CD4-positive, alpha-beta T cell (primary cell): ENCODE results near the gene IRAK2. TPM values are rescaled to one million over a fixed set of nuclear protein-coding genes. Genes with fewer than 3 reads are reported as not detected.
A peak's percentile ranks its signal among the peaks of the same experiment; 100 is the strongest.

ENCODE experiments used
- ATAC-seq: fragments of 200-7000 bp; cut with Tn5 transposase; one replicate; pipeline ENCODE4 v1.10.0; 2022; ENCODE audit warnings: mild to moderate bottlenecking; ENCODE audit not compliant: poor library complexity
- CTCF ChIA-PET: fragments of 350-600 bp; sonication (Branson Sonifier 250); formaldehyde crosslinking; loops from one replicate; lab custom pipeline; 2021; ENCODE audit warnings: antibody characterized with exemption, inconsistent platforms; lab: Charles Lee
- POLR2A ChIA-PET: fragments of 350-600 bp; sonication (Branson Sonifier 250); formaldehyde crosslinking; loops from one replicate; lab custom pipeline; 2021; ENCODE audit warnings: antibody characterized with exemption, inconsistent platforms; lab: Charles Lee
- DNase-seq, 14 experiments: peaks; one replicate each; pipeline ENCODE4 v3.0.0-alpha.2; 2013 to 2020; ENCODE audit warnings: mixed read lengths in 2 of 14
- H3K27ac ChIP-seq, 2 donors: one replicate each; pipeline versions ENCODE4 v1.5.1 to v1.7.0; 2013; ENCODE audit warnings: low read length in 2 of 2, low read depth in 1 of 2, mild to moderate bottlenecking in 1 of 2
- H3K27me3 ChIP-seq, 2 experiments: 1 replicate in 1 of 2; 2 replicates in 1 of 2; pipeline versions ENCODE4 v1.6.1 to v1.7.0; 2013; ENCODE audit warnings: low read length in 2 of 2, control low read depth in 1 of 2, mild to moderate bottlenecking in 1 of 2, moderate library complexity in 1 of 2; ENCODE audit not compliant: insufficient read depth in 2 of 2, control insufficient read depth in 1 of 2
- H3K36me3 ChIP-seq: one replicate; pipeline ENCODE4 v1.6.1; 2013; ENCODE audit warnings: low read length, control low read depth; ENCODE audit not compliant: insufficient read depth
- H3K4me1 ChIP-seq: one replicate; pipeline ENCODE4 v1.6.1; 2013; ENCODE audit warnings: low read length, control low read depth; ENCODE audit not compliant: insufficient read depth
- H3K4me3 ChIP-seq: one replicate; pipeline ENCODE4 v1.5.1; 2013; ENCODE audit warnings: mild to moderate bottlenecking, low read length, moderate library complexity
- H3K9me3 ChIP-seq, 2 experiments: 1 replicate in 1 of 2; 2 replicates in 1 of 2; pipeline versions ENCODE4 v1.6.1 to v1.7.0; 2013; ENCODE audit warnings: low read length in 2 of 2, mild to moderate bottlenecking in 2 of 2, control low read depth in 1 of 2, moderate library complexity in 1 of 2; ENCODE audit not compliant: control insufficient read depth in 1 of 2, insufficient read depth in 1 of 2
- H3K27ac Mint-ChIP-seq: one replicate; pipeline ENCODE4 v1.8.0; 2020; ENCODE audit warnings: mixed read lengths
- H3K27me3 Mint-ChIP-seq: one replicate; pipeline ENCODE4 v1.8.0; 2021; ENCODE audit warnings: mixed read lengths
- H3K36me3 Mint-ChIP-seq: one replicate; pipeline ENCODE4 v1.8.0; 2021; ENCODE audit warnings: low read depth, mixed read lengths
- H3K4me1 Mint-ChIP-seq: one replicate; pipeline ENCODE4 v1.8.0; 2021; ENCODE audit warnings: low read depth, mixed read lengths
- H3K4me3 Mint-ChIP-seq: one replicate; pipeline ENCODE4 v1.8.0; 2020; ENCODE audit warnings: mild to moderate bottlenecking, mixed read lengths
- H3K9me3 Mint-ChIP-seq: one replicate; pipeline ENCODE4 v1.8.0; 2020; ENCODE audit warnings: mixed read lengths
- CTCF ChIP-seq: fragments of 200-600 bp; IDR thresholded peaks from one replicate; pipeline ENCODE4 v1.8.0; 2022; ENCODE audit warnings: antibody characterized with exemption, mild to moderate bottlenecking
- intact Hi-C, 2 experiments: fragments of 100-400 bp; cut with DNase I in 1 of 2; cut with micrococcal nuclease in 1 of 2; formaldehyde crosslinking; loops; one replicate each; pipeline versions ENCODE4 v1.15.1 to v1.9.0; 2023 to 2025; cut with DNase I, micrococcal nuclease
- total RNA-seq, 174 experiments: library from RNA in 2 of 174; stranded (reverse) in 2 of 174; gene quantifications; one replicate each; pipeline ENCODE4 v1.2.3 and lab custom pipeline; 2021 to 2026

IRAK2 gene
- total RNA-seq, 2 experiments from 2014 or later: 1.4 to 1.6 TPM

DNA sequence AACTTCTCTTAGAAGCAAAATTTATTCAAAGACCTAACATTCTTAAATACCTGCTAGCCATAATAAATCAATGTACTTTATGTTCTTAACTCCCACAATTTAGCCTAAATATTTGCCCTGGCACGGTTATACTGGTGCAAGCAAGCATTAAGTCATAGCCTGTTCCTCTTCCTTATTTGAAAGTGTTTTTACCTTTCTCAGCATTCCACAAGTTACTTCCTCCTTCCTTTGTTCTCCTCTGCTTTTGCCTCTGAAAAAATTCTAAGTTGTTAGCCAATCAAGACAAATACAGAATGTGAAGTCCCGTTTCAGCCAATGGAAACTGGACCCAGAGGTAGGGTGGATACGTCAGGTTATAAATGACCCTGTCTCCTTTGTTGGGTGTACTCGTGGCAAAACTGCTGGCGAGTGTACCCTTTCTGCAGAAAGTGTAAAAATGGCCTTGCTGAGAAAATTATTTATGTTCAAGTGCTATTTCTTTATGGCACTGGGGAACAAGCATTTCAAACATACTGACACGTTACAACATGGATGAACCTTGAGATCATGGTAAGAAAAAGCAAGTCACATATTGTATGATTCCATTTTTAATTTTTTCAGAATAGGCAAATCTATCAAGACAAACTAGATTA is 80.5 kb downstream of the IRAK2 start:
- ChIA-PET CTCF (no interaction called here), POLR2A (no interaction called here)
- peaks cover 5 to 9% of the 10 kb centered on the region in 2 experiments for H3K9me3 ChIP-seq
- no peak overlapping the region for H3K27ac ChIP-seq
- no peak overlapping the region for H3K4me3 ChIP-seq
- Mint-ChIP-seq H3K36me3 (peaks cover 42% of the 10 kb centered on the region), H3K27me3 (no peaks in the 10 kb centered on the region), H3K4me1 (peaks cover 63% of the 10 kb centered on the region), H3K4me3 (peak overlapping the region; percentile 11), H3K27ac (no peak overlapping the region), H3K9me3 (peaks cover 6% of the 10 kb centered on the region)
- peaks cover 57% of the 10 kb centered on the region for H3K4me1 ChIP-seq
- DNase-seq (no peak), ATAC-seq (no peak)
- TF ChIP-seq CTCF: no peak
- no peaks in the 10 kb centered on the region for H3K27me3 ChIP-seq
- intact Hi-C loops: loop anchor here in 1 of 2 experiments (5.0 kb wide), 1 partner anchor 103 kb away; the partner anchor contains the start of gene VHL
- H3K36me3 ChIP-seq: no peaks in the 10 kb centered on the region

DNA sequence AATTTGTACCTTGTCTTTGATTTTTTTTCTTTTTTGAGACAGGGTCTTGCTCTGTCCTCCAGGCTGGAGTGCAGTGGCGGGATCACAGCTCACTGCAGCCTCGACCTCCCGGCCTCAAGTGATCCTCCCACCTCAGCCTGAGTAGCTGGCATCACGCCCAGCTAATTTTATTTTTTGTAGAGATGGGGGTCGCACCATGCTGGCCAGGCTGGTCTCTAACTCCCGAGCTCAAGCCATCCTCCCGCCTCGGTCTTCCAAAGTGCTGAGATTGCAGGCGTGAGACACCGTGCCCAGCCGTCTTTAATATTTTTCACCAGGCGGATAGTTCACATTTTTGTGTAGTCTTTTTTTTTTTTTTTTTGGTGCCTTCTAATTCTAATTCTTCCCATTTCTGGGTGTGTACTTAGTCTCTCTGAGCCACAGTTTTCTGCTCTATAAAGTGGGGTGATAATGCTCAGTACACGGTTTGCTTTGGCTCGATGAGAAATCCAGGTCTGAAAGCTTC is 83.0 kb downstream of the IRAK2 start:
- H3K4me3 Mint-ChIP-seq: peak overlapping the region; percentile 81
- no peaks in the 10 kb centered on the region for H3K27me3 Mint-ChIP-seq
- peak overlapping the region; percentile 35 for H3K4me3 ChIP-seq
- peaks cover 5 to 9% of the 10 kb centered on the region in 2 experiments for H3K9me3 ChIP-seq
- intact Hi-C loops: loop anchor here (2.0 to 5.0 kb wide), 5 partner anchors 15 to 105 kb away; partner anchors contain the start of gene VHL (in 1 of the 2)
- H3K4me1 Mint-ChIP-seq: peaks cover 62% of the 10 kb centered on the region
- H3K36me3 Mint-ChIP-seq: peaks cover 51% of the 10 kb centered on the region
- TF ChIP-seq CTCF: no peak
- ChIA-PET POLR2A (interaction anchor here (0.5 to 5.4 kb wide), 22 partner anchors 8 to 1544 kb away, joined by 3 to 85 read pairs (median 6); partner anchors contain the start of genes ARPC4, BRK1, CRELD1 and MTMR14), CTCF (interaction anchor here (0.7 to 7.5 kb wide), 2 partner anchors 17 to 53 kb away, joined by 3 to 35 read pairs; no protein-coding TSS in a partner anchor)
- peak overlapping the region; percentile 39 to 83 for H3K27ac ChIP-seq
- H3K4me1 ChIP-seq: peaks cover 57% of the 10 kb centered on the region
- peak overlapping the region; percentile 90 for H3K27ac Mint-ChIP-seq
- no peaks in the 10 kb centered on the region for H3K27me3 ChIP-seq
- peaks cover 17% of the 10 kb centered on the region for H3K36me3 ChIP-seq
- DNase-seq (no peak), ATAC-seq (no peak)
- H3K9me3 Mint-ChIP-seq: peaks cover 6% of the 10 kb centered on the region

GRCh38 chr3:10248184-10248983 is 83.7 kb downstream of the IRAK2 start, which contains the start of gene TATDN2:
Gene TATDN2 (plus strand): TSS chr3:10248459. CDS start chr3:10249201, 742 bp downstream.
- DNase-seq: peak; percentile 81 to 98 (median 90)
- H3K36me3 ChIP-seq: peaks cover 21% of the 10 kb centered on the region
- H3K27ac ChIP-seq: peak within 1 kb of the TSS; percentile 63 to 83
- peaks cover 56% of the 10 kb centered on the region for H3K4me1 ChIP-seq
- H3K27me3 ChIP-seq: no peaks in the 10 kb centered on the region
- Mint-ChIP-seq H3K27ac (peak within 1 kb of the TSS; percentile 90), H3K9me3 (peaks cover 6% of the 10 kb centered on the region), H3K4me3 (peak within 1 kb of the TSS; percentile 97), H3K36me3 (peaks cover 57% of the 10 kb centered on the region), H3K27me3 (no peaks in the 10 kb centered on the region), H3K4me1 (peaks cover 60% of the 10 kb centered on the region)
- peaks cover 5 to 9% of the 10 kb centered on the region in 2 experiments for H3K9me3 ChIP-seq
- ChIA-PET CTCF (interaction anchor here (0.7 to 7.5 kb wide), 3 partner anchors 16 to 316 kb away, joined by 3 to 35 read pairs (median 4); no protein-coding TSS in a partner anchor), POLR2A (interaction anchor here (0.5 to 5.4 kb wide), 21 partner anchors 9 to 1543 kb away, joined by 3 to 85 read pairs (median 6); partner anchors contain the start of genes ARPC4, BRK1, CRELD1 and MTMR14)
- intact Hi-C loops: loop anchor here (2.0 to 5.0 kb wide), 5 partner anchors 14 to 106 kb away; partner anchors contain the start of gene VHL (in 1 of the 2)
- H3K4me3 ChIP-seq: peak within 1 kb of the TSS; percentile 83
- peak; percentile 93 for ATAC-seq
- no peak for TF ChIP-seq CTCF
